Right ventricle myocardium inferior (tissue), 1 donor: ENCODE data around the gene SCLY. TPM values are rescaled to one million over a fixed set of nuclear protein-coding genes. Genes with fewer than 3 reads are reported as not detected.
A peak's percentile ranks its signal among the peaks of the same experiment; 100 is the strongest.

Experiments
- ATAC-seq: fragments of 200-7000 bp; cut with Tn5 transposase; one replicate; pipeline ENCODE4 v1.9.1; 2020; ENCODE audit warnings: mild to moderate bottlenecking, moderate library complexity
- DNase-seq: peaks from one replicate; pipeline ENCODE4 v3.0.0; 2021; ENCODE audit errors: missing footprints
- intact Hi-C: fragments of 100-400 bp; cut with DNase I; formaldehyde crosslinking; loops from one replicate; pipeline ENCODE4 v1.11.0; 2022
- total RNA-seq: library from RNA; stranded (reverse); fragmentation: NEBNext Ultra II Directional; extraction: Animal tissue kit (Norgen Biotek cat#: 25700); gene quantifications from one replicate; pipeline ENCODE4 v1.2.1, GENCODE V29; 2021
- donor health status: DM: no; HTN: yes; CAD: no; lungs with severe emphysema.

SCLY gene
- total RNA-seq, 1 donor from 2014 or later: 10.8 TPM

DNA sequence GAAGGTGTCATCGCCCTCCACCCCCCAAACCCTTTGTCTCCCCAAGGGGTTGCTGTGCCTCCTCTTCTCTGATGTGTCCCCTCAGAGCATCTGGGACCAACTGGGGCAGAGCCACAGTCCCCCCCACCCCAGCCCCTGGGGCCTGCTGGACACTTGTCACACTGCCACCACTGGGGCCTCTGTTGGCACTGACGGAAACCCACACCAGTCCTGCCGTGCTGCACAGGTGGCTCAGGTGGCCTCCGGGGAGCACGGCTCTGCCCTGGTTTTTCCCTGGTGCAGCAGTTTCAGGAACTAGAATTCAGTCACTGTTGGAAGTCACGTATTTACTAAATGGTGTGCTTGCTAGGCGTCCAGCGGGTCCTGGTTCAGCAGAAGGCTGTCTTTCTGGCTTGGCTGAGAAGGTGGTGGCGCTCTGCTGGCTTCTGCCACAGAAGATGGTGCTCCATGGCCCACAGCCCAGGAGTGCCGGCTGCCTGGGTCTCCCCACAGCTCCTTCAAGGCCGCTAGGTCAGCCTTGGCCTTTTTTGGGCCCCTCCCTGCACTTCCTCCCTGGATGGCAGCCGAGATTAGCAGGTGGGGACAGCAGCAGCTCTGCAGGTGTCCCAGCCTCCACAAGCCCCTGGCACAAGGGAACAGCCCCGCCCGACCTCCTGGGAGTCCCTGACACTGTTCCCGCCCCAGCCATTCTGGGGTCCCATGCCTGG lies 59.1 kb downstream of the SCLY start:
- intact Hi-C loops: no loop called here
- DNase-seq (peak; percentile 57), ATAC-seq (no peak)

DNA sequence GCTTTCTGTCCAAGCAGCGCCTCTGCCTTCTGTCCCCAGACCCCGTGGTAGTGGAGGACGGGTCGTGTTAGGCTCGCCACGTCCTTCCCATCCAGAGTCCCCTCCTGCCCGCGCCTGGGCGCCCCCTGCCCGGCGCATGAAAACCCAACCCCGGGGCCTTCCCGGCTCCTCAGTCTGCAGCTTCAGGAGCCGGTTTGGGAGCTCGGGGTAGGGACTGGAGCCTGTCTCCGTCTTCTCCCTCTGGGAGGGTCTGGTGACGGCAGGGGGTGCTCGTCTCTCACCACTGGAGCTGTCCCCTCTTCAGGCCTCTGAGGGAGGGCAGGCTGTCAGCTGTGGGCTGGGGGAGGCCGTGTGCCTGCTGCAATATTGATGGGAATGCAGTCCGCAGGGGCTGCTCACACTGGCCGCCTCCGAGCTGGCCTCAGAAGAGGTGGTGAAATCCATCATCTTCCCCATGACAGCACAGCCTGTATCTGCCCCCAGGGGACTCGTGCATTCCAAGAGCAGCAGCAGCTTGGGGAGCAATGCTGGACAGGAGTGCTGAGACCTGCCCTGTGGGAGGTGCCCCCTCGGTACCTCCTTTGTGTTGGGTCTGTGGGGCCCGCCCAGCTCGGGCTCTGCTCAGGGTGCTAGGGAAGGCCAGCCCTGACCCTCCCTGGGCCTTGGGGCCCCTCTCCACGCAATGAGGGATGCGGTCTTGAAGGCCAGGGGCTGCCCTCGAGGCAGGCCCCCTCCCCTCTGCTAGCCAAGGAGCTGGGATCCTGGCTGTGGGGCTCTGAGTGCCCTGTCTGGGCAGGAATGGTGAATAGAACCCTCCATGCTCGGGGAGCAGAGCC lies 59.9 kb downstream of the SCLY start:
- peak; percentile 67 for DNase-seq
- intact Hi-C loops: no loop called here
- peak; percentile 50 for ATAC-seq

DNA sequence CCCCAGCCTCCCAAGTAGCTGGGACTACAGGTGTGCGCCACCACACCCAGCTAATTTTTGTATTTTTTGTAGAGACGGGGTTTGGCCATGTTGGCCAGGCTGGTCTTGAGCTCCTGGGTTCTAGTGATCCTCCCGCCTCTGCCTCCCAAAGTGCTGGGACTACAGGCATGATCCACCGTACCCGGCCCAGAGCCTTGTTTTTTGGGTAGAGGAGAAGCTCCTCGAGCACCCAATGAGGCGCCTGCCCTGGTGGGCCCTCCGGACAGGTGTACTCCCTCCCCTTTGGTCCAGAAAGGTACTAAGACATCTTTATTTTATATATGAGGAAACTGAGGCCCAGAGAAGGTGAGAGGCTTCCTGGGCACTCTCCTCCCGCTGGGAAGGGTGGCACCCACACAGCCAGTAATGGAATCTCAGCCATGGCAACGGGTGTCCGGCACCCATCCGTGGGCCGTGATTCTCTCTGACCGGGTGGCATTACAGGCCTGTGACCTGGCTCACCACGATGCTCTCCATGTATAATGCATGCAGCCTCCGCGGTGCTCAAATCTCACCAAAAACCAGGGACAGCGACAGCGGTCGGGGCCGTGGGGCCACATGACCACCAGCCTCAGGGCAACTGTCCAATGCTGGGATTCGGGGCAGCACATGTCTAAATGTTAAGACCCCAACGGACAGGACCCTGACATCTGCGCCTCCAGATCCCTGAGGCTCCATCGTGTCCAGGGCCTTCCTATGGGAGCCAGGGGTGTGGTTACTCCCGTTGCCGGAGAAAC lies 60.9 kb downstream of the SCLY start:
- DNase-seq: peak; percentile 53
- intact Hi-C loops: no loop called here
- ATAC-seq: no peak

DNA sequence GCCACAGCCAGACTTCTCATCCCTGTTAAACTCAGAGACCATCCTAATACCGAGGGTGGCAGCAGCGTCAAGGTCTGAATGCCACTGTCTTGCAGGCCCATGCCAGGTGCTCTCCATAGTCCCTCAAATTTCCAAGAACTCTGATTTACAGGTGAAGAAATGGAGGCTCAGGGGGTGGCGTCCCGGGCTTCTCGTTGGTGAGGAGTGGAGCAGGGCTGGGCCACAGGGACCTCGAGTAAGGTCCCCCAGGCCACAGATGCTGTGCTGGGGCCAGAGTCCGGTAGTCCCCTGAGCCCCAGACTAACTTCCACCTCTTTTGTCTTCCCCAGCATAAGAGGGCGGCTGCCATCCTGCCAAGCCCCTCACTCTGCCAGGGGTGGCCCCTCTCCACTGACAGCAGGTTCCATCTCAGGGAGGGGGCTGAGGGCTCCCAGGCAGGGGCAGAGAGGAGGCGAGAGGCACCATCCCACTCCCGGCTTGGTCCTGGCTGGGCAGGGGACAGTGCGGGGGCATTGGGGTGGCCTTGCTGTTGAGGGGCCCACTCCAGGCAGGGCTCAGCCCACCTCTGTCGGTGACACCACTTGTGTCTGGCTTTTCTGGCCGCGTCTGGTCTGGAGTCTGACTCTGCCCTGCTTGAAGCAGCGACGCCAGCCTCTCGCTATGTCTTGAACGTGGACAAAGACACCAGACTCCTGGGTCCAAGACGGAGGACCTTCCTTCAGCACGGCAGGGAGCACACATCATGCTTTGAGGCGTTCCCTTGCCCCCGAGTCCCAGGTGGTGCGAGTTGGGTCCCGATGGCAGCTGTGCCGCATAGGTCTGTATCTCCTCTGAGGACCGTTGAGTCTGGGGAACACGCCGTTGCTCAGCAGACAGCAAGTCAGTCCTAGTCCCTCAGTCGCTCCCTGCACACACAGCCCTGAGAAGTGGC lies 61.8 kb downstream of the SCLY start:
- DNase-seq (peak; percentile 62), ATAC-seq (no peak)
- intact Hi-C loops: no loop called here

DNA sequence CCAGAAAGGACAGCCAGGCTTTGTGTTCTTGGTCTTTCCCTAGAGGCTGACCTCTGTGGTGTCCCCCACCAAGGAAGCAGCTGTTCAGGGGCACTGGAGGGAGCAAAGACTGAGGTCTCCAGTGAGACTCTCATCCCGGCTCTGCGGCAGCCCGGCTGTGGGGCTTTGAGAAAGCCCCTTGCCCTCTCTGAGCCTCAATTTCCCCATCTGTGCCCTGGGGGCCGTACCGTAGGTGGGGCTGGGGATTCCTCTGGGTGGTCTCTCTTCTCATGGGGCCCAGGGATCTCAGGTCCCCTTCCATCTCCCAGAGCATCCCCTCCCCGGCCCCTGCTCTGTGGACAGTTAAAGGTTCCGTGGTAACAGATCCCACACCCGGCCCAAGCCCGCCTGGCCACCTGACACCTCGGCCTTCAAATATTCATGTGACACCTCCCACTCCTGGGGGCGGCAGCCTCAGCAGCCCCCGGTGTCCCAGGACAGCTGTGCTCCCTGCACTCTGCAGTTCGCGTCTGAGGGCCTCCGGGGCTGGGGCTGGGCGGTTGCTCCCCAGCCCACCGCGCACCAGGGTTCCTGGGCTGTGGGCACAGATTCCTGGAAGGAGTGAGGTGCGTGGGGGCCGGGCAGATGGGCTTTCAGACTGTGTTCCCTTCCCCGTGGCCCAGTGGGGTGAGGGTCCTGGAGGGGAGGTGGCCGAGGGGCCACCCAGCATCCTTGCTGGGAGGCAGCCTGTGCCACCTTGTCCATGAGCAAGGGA lies 62.6 kb downstream of the SCLY start:
- intact Hi-C loops: no loop called here
- DNase-seq: peak; percentile 46
- ATAC-seq: no peak

DNA sequence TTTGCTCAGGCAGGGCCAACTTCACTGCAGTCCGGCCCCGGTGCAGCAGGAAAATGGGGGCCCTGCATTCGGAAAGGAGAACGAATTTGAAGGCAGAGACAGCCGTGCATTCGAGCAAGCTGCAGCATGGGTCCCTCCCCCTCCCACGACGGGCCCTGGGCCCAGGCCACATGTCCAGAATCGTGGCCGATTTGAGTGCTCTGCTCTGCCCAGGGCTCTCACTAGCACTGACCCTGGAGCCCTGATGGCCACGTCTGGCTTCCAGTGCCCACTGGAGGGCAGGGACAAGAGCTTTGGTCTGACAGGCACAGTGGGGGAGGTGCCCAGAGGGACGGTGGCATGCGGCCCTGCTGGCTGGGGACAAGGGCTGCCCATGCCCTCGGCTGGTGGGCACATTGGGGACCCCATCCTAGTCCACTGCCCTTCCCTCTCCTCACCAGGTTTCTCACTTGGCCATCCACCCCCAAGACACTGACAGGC lies 63.2 kb downstream of the SCLY start:
- intact Hi-C loops: no loop called here
- ATAC-seq (no peak), DNase-seq (peak; percentile 45)

DNA sequence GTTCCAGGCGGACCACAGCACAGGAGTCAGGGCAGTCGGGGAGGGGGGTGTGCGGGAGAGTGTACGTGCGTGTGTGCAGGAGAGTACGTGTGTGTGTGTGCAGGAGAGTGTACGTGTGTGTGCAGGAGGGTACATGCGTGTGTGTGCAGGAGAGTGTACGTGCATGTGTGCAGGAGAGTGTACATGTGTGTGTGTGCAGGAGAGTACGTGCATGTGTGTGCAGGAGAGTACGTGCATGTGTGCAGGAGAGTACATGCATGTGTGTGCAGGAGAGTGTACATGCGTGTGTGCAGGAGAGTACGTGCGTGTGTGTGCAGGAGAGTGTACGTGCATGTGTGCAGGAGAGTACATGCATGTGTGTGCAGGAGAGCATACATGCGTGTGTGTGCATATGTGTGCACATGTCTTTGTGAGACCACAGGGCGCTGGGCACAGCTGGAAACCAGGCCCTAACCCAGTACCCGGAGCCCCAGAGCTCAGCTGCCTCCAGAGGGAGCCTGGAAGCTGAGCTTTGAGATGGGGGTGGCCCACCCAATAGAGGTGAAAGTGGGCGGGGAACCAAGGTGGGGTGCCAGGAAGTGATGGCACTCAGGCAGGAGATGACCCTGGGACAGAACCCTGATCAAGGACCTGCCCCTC lies 63.8 kb downstream of the SCLY start:
- peak; percentile 31 for DNase-seq
- no peak for ATAC-seq
- intact Hi-C loops: no loop called here

DNA sequence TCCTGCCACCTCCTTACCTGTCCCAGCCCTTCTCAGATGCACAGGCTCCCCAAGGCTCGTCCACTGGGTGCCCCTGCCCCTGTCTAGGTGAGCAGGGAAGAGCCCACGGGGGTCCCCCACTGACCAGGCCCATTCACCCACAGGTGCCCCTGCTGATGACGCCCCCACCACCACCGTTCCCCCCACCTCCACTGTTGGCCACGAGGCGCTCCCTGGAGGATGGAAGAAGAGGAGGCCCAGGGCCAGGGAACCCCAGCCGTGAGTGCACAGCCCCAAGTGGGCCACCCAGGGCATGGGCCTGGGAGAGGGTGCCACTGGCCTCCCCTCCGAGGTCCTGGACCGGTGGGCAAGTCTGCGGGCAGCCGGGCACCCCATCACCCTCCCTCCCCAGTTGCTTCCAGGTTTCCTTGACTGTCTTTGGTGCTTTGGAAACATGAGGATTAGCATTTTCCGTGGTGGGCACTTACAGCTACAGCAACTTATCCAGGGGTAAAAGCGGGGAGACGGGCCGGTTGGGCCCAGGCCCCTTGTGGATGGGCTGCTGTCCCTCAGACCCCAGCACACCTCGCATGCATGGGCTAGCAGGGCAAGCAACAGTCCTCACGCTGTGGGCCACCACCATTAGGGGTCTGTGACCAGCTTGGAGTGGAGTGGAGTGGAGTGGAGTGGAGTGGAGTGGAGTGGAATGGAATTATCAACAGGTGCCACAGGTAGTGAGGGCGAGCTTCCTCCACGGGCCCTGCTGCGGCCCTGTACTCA lies 64.5 kb downstream of the SCLY start:
- DNase-seq (peak; percentile 50), ATAC-seq (no peak)
- intact Hi-C loops: no loop called here

DNA sequence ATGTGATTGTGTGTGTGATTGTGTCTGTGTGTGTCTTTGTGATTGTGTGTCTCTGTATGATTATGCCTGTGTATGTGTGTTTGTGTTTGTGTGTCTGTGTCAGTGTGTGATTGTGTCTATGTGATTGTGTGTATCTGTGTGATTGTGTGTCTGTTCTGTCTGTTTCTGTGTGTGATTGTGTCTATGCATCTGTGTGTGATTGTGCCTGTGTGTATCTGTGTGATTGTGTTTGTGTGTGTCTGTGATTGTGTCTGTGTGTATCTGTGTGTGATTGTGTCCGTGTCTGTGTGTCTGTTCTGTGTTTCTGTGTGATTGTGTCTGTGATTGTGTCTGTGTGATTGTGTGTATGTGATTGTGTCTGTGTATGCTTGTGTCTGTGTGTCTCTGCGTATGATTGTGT lies 65.5 kb downstream of the SCLY start:
- DNase-seq: no peak
- no peak for ATAC-seq
- intact Hi-C loops: no loop called here

DNA sequence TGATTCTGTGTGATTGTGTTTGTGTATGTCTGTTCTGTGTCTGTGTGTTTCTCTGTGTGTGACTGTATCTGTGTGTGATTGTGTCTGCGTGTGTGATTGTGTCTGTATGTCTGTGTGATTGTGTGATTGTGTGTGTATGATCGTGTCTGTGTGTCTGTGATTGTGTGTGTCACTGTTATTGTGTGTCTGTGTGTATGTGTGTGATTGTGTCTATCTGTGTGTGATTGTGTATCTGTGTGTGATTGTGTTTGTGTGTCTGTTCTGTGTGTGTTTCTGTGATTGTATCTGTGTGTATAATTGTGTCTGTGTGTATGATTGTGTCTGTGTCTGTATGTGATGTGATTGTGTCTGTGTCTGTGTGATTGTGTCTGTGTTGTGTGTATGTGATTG lies 66.0 kb downstream of the SCLY start:
- ATAC-seq: no peak
- intact Hi-C loops: no loop called here
- no peak for DNase-seq

DNA sequence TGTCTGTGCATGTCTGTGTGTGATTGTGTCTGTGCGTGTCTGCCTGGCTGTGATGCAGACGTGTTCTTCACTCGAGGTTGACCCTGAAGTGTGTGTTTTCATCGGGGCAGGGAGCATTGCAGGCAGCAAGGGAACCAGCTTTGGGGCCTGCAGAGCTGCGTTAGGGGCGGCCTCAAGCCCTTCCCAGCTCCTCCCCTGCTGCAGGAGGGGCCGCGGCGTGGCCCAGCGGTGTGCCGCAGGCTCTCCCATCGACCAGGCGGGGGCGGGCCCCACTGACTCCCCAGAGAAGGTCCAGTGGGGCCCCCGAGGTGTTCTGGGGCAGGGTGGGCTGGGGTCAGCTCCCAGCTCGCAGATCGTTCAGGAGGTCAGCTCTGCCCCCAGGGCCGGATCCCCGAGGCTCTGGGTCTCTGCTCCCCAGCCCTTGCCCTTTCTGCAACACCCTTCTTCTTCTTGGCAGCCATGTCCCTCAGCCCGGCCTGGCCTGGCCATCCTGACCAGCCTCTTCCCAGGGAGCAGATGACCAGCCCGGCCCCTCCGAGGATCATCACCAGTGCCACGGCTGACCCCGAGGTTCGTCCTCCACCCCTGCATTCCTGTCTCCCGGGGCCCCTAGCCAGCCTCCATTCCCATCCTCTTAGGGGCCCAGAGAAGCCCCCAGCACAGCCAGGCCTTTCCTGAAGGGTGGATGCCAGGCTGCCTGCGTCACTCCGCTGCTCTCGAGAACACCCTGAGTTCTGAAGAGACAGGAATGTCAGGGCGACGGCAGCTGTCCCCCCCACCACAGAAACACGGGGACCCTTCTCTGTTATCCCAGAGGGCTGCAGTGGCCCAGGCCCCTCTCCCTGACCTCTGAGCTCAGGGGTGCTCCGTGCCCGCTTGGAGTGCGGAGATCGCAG lies 66.6 kb downstream of the SCLY start:
- intact Hi-C loops: no loop called here
- DNase-seq (peak; percentile 60), ATAC-seq (peak; percentile 32)

DNA sequence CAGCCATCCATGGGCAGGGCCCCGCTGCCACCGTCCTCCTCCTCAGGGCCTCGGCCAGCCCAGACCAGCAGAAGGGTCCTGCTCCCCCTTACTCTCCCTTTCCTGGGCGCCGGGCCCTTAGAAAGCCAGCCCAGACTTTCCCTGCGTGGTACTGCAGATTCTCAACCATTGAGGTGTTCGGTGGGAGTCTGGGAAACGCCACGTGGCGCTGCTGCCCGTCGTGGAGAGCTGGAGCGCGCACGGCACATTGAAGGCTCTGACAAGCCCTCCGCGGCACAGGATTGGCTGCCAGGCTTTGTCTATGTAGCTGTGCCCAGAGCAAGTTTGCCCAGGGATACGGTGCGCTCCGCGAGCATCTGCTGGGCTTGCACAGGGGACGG lies 67.2 kb downstream of the SCLY start:
- ATAC-seq (no peak), DNase-seq (no peak)
- intact Hi-C loops: no loop called here

DNA sequence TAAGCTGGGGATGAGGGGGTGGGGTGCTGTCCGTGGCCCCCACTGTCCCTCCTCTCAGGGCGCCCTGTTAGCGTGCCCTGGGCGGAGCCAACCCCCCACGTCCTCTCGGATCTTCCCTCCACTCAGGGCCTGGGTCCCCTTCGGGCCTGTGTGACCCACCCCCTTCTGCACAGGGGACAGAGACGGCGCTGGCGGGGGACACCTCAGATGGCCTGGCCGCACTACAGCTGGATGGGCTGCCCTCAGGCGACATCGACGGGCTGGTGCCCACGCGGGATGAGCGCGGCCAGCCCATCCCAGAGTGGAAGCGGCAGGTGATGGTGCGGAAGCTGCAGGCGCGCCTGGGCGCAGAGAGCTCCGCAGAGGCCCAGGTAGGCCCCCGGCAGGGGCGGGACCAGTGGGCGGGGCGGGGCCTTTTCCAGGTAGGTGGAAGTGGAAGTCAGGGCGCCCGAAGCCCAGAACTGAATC lies 67.8 kb downstream of the SCLY start:
- intact Hi-C loops: no loop called here
- DNase-seq (peak; percentile 44), ATAC-seq (no peak)

DNA sequence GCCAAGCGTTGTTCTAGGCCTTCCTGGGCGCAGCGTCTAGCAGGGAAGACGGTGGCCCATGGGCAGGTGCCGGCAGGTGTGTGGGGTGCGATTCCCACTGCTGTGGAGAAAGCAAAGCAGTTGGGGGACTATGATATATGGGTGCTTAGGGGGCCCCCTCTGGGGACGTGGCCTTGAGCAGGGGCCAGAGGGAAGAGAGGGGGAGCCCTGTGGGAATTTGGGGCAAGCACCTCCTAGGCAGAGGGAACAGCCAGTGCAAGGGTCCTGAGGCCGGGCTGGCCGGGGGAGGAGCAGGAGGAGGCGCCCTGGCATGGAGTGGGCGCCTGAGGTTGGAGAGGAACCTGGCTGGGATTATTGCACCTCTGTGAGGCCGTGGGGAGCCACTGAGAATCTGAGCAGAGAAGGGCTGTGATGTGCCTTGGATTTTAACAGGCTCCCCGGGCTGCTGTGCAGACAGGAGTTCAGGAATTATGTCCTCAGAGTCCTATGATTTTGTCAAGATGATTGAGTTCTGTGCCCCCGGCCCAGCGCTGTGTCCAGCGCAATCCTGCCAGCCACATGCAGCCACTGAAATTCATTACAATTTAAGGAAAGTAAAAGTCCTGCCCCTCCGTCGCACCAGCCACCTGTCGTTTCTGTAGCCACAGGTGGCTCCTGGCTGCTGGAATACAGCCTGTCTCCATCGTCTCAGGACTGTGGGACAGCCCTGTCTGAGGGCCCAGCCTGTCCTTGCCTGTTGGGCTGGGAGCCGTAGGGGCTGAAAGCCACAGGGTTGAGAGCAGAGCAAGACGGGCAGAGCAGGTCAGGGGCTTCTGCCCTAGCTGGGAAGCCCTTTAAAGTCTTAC lies 68.6 kb downstream of the SCLY start:
- peak; percentile 64 for DNase-seq
- intact Hi-C loops: loop anchor here (10.0 kb wide), 1 partner anchor 165 kb away; the partner anchor contains the start of gene UBE2F
- ATAC-seq: no peak
